GM19239 (cell line): ENCODE measurements around the gene PTPRG.

ENCODE experiments used
- DNase-seq: peaks from one replicate; pipeline ENCODE4 v3.0.0; 2011; ENCODE audit warnings: low spot score; ENCODE audit not compliant: insufficient read length
- FAIRE-seq: peaks from 2 replicates; lab custom pipeline; 2011; peaks lifted over from hg19 to GRCh38; lab: Jason Lieb, UNC

The PTPRG gene

DNA sequence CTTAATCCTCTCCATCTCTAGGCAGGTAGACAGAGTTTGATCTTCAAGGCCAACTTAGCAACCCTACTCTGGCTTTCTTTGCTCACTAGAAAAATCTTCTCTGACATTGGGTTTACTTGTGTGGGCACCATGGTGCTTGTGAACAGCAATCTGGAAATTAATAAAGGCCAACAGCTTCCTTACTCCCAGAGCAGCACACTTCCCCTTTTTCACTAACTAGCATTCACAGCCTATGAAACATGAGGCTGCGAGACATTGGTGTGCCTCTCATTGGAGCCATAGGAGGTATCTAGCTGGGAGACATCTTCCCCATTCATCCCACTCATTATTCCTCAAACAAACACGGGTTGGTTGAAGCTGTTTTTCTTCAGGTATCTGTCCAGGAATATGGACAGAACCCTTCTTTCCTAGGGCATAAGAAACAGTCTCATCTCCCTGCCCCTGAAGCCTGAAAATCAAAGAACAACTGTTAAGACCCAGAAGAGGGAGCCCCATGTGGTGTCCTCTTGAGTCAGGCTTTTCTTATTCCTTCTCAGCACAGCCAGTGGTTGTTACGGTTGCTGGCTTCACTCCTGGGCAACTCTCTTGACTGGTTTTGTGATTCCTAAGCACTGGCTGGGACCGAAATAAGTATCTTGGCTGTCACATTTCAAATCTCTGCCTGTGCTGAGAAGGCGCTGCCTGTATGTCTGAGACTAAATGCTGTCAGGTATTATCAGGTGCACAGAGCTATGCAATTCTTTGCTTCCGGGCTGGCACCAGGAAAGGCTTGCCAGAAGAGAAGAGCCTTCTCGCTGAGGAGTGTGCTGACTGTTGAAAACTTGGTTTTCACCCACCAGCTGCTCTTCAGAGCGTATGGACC lies 617.6 kb downstream of the PTPRG start:
- DNase-seq = no peak
- no peak for FAIRE-seq

DNA sequence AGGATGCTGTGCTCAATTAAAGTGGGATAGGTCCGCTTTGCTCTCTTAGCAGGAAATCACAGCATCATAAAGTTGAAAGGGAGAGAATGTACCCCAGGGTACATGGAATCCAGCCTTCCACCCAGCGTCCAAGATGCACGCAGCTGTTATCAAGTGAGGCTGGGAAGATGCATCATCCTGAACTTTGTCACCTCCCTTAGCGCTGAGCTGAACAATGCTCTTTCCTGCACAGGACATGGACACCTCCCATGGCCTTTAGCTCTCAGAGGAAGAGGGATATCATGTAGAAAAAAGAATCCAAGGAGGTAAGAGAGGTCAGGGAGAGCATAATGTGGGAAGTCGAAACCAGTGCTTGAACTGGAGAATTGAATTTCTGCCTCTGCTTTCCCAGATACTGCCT lies 619.1 kb downstream of the PTPRG start:
- FAIRE-seq = no peak
- DNase-seq = no peak

DNA sequence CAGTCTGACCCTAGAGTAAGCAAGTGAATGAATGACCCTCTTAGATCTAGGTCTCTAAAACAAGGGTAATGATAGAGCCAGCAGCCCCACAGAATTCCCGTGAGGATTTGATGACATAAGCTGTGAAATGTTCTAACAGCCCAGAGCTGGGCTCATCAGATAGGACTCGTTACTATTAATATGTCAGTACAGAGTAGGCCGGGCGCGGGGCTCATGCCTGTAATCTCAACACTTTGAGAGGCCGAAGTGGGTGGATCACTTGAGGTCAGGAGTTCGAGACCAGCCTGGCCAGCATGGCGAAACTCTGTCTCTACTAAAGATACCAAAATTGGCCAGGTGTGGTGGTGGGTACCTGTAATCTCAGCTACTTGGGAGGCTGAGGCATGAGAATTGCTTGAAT lies 621.7 kb downstream of the PTPRG start:
- DNase-seq (no peak), FAIRE-seq (no peak)

DNA sequence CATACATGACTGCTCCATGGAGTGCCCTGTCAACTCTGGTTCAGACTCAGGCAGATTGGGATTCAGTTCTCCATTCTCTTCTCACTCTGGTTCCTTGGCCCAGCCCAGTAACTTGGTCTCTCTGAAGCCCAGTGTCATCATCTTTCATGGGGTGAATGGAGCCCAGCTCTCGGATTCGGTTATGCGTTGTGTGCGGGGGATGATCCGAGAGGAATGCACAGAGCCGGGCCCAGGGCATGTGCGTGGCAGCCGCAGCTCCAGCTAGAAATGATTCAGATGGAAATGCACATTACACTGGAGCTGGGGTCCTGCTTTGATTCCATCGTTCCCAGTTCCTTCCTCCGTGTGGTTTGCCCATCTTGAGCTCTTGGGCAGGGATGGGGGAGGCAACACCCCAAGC lies 622.6 kb downstream of the PTPRG start:
- DNase-seq (no peak), FAIRE-seq (no peak)

DNA sequence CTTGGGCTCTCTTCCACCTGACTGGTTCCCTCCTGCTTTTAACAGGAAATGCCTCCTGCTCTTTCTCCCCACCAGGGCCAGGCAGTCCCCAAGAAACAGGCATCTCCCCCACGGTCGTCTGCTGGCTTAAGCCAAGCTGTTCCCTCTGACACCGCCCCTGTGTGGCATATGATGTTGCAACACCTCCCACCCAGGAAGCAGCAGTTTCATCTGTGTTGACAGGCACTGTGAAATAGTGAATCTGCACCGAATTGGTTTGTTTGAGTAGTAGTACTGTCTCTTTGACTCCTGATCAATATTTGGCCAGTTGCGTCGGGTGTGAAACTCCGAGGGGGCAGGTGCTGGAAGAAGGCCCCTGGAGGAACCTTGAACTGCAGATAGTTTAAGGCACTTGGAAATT lies 623.2 kb downstream of the PTPRG start:
- no peak for FAIRE-seq
- no peak for DNase-seq

DNA sequence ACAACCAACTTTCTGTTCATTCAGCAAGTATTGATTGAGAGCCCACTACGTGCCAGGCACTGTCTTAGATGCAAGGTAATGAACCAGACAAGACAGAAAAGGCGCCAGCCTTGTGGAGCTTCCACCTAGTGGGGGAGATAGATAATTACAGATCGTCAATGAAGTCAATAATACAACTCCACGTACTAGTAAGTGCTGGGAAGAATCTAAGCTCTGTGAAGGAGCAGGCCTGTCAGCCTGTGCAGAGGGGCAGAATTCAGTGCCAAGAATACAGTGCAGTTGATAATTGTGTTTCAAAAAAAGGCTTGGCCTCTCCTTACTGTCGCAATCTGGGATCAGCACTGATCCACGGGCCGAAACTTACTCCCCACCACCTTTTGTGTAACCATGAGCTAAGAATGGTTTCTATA lies 625.7 kb downstream of the PTPRG start:
- no peak for FAIRE-seq
- DNase-seq = no peak

DNA sequence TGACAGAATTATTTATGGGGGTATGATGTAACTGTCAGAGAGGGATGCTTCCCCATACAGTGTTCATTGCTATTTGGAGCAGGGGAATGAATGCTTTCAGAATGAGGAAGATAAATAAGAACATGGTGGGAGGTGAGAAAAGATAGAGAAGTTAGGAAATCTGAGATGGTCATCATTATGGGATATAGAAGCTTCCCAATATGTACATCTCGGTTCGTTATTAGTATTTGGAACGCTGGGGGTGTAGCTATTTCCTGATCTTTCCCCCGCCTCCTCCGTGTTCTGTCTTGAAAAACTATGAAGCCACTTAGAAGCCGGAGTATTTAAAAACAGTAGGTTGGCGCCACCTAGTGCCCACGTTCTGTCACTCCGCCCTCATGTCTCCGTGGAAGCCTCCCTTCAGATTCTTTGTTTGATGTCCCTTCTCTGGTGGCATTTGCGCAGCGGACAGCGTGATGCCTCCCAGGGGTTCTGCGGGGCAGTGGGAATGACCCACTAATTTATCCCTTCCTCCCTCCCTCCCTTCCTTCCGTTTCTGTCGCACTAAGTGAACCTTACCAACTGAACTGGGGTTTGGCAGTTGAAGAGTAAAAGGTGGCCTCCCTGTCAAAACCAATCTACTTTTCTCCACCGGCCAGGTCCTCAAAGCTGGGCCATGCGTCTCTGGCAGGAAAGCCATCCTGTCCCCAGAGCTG lies 627.5 kb downstream of the PTPRG start:
- peak; percentile 62 for DNase-seq

DNA sequence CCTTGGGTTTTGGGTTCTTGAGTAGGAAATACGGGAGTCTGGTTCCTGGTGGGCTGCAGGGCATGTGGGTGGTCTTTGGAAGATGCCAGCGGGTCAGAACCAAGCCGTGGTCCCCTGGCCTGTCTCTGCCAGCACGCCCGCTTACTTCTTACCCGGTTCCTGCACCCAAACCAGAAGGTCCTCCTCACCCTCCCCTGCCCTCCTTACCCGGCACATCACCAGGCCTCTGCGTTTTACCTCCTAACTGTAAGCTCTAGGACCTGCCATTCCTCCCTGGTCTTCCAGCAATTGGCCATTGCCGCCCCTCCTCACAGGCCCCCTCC lies 628.0 kb downstream of the PTPRG start:
- DNase-seq = no peak
- no peak for FAIRE-seq

More for the DNA sequence above, 627.5 kb downstream of the PTPRG start:
- peak; percentile 92 for FAIRE-seq

DNA sequence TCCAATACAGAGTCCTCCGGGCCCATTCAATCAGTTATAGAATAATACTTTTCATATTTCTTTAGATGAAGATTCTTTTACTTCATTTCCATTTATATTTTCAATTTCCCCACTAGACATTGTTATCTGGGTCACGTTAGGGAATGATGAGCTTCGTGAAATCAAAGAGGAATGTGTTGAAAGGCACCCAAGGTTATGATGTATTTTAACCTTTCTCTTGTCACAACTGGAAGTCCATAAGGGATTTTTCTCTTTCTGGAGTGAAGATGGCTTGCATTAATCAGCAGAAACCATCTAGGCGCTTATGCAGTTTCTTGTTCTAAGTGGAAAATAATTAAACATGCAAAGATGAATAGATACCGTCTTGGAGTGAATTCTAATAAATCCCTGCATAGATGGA lies 631.5 kb downstream of the PTPRG start:
- no peak for FAIRE-seq
- DNase-seq = no peak

DNA sequence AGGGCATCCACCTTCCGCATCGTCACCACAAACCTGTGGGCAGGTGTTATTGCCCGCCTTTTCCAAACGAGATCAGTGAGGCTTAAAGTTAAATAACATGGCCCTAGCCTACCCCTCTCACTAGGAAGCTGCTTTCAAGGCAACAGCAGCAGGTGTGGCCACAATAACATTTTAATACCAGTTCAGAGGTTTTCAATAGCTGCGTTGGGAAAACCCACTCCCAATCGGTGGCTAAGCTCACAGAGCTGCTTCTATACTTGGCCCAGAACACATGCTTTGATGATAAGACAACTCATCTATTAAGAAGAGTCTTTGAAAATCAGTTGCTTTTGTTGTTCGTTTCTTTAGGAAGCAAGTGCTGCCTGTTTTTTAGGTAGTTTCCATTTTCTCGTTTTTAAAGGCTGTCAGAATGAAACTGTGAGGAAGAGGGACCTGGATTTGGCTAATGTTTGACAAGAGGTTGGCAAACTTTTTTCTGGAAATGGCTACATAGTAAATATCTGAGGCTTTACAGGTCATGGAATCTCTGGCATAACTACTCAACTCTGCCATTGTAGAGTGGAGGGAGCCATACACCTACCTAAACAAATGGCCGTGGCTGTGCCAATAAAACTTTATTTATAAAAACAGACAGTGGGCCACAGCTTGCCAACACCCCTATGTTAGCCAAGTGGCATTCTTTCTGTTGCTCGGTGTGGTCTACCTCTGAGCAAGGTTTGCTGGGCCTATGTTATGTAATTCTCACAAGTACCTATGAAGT lies 632.4 kb downstream of the PTPRG start:
- DNase-seq (no peak), FAIRE-seq (no peak)

DNA sequence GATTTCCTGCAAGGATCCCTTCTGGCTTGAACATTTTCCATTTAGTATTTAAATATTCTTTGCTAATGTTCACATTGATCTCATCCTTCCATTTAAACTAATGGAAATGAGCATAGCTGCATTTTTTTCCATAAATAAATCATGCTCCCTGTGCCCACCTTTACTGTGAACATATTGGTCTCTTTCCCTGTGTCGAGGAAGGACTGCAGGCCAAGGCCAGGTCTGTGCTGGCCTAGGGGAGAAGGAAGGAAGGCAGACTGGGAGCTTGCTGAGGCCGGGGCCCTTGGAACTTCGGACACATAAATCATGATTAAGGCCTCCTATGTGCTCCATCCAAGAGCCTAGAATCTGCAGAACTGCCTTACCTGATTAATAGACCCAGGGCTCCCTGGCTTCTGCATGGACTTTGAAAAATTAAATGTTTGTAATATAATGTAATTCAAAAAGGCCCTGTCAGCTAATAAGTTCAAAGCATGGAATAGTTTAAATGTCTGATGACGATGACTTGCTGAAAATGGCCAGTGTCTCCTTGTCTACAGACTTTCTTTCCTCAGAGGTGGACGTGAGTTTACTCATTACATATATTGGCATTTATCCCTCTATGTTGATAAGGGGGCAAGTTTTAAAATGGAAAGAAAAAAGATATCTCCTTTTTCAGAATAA lies 636.1 kb downstream of the PTPRG start:
- no peak for DNase-seq
- no peak for FAIRE-seq

DNA sequence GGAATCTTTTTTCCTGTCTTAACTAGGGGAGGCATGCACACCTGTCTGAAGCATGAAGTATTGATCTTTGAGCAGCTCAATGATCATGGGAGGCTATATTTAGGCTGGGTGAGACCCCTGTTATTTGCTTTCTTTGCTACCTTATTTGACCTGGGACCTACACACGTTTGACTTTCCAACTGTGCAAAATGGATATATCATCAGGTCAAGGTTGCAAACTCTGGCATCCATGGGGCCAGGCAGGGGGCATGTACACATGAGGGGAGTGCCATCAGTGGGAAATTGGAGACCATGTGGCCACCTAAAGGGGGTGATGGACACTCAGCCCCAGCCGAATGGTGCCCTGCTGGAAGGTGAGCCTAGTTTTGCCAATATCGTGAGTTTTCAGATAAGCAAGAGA lies 637.8 kb downstream of the PTPRG start:
- DNase-seq = no peak
- FAIRE-seq = no peak

DNA sequence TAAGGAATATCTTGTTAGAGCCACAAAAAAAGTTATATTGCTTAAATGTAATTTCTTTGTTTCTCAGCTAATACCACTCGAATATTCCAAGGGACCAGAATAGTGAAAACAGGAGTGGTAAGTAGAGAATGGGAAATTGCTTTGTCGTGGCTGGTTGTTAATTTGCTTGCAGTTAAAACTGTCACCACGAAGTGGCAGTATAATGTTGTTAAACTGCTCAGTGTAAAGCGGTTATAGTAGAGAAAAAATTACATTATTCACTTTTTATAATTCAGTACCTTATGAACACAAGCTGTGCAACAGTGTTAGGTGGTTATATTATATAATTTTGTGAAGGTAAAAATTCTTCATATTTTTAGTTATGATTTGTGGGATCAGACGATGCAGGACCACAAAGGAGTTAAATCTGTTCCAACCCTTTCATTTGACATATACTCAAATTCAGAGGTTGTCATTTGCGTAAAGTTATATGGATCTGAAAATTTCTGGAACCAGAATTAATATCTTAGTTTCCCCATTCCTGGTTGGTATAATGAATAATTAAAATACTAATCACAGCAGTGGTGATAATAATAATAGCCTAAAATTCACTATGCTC lies 640.2 kb downstream of the PTPRG start:
- peak; percentile 16 for DNase-seq
- no peak for FAIRE-seq

DNA sequence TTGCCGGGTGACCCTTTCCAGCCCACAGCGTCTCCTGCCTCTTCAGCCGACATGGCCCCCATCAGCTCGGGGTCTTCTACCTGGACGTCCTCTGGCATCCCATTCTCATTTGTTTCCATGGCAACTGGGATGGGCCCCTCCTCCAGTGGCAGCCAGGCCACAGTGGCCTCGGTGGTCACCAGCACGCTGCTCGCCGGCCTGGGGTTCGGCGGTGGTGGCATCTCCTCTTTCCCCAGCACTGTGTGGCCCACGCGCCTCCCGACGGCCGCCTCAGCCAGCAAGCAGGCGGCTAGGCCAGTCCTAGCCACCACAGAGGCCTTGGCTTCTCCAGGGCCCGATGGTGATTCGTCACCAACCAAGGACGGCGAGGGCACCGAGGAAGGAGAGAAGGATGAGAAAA lies 641.8 kb downstream of the PTPRG start:
- DNase-seq = no peak
- FAIRE-seq = no peak

DNA sequence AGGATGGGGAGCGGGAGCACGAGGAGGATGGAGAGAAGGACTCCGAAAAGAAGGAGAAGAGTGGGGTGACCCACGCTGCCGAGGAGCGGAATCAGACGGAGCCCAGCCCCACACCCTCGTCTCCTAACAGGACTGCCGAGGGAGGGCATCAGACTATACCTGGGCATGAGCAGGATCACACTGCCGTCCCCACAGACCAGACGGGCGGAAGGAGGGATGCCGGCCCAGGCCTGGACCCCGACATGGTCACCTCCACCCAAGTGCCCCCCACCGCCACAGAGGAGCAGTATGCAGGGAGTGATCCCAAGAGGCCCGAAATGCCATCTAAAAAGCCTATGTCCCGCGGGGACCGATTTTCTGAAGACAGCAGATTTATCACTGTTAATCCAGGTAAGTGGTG lies 642.2 kb downstream of the PTPRG start:
- DNase-seq = no peak
- FAIRE-seq = no peak

DNA sequence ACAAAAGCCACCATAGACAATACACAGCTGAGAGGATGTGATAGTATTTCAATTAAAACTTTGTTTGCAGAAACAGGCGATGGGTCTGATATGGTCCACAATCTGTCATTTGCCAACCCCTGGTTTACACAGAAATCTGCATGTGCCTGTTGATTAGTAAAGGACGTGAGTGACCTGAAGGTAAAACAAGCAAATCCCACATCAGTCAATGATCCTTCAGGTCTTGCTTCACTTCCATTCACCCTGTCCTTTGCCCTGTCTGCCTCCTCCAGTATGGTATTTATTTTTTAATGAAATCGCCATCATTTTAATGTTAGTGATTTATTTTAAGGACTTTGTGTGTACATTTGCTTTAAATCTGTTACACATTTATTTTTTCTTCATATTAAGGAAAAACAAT lies 645.8 kb downstream of the PTPRG start:
- DNase-seq (no peak), FAIRE-seq (no peak)

DNA sequence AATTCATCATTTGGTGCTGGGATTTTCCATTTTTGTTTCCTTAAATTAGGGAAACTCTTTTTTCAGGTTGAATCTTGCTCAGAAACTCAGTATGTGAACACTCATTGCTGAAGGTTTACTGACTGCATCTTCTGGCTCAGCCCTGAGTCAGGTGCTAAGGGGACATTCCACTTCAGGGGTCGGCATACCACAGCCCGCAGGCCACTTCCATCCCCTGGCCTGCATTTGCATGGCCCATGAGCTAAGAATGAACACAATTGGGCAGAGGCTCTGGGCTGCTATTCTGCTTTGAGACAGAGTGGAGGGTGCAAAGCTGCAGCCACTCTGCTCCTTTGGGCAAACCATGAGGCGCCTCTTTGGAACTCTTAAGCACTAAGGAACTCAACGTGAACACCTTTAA lies 647.0 kb downstream of the PTPRG start:
- FAIRE-seq (no peak), DNase-seq (no peak)

DNA sequence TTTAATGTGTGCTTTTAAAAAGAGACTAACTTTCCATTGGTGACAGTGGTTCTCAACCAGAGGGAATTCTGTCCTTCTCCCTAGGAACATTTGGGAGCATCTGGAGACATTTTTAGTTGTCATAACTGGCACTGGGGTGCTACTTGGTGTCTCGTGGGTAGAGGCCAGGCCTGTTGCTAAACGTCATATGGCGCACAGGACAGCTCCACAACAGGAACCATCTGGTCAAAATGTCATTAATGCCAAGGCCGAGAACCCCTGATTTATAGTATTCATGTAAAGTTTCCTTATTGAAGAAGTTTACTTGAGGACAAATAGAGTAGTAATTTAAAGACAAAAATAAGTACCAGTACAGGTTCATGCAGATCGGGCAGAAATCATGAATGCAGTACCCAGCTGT lies 647.7 kb downstream of the PTPRG start:
- DNase-seq = no peak
- FAIRE-seq = no peak

DNA sequence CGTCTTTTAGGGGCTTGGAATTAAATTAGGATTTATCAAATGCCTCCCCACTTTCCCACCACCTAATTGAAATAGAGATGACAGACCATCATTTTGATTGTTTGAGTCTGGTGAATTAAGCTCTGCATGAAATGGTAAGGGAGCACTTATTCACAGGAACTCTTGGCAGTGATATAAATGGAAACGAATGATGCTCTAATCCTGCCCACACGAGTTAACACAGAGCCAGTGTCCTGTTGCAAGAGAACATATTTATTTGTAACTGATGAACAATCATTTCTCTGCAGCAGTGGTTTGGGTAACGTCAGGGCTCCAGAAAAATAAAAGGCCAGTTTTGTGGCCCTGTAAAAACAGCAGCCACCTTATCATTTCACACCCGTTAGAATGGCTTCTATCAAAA lies 648.6 kb downstream of the PTPRG start:
- DNase-seq (no peak), FAIRE-seq (no peak)

DNA sequence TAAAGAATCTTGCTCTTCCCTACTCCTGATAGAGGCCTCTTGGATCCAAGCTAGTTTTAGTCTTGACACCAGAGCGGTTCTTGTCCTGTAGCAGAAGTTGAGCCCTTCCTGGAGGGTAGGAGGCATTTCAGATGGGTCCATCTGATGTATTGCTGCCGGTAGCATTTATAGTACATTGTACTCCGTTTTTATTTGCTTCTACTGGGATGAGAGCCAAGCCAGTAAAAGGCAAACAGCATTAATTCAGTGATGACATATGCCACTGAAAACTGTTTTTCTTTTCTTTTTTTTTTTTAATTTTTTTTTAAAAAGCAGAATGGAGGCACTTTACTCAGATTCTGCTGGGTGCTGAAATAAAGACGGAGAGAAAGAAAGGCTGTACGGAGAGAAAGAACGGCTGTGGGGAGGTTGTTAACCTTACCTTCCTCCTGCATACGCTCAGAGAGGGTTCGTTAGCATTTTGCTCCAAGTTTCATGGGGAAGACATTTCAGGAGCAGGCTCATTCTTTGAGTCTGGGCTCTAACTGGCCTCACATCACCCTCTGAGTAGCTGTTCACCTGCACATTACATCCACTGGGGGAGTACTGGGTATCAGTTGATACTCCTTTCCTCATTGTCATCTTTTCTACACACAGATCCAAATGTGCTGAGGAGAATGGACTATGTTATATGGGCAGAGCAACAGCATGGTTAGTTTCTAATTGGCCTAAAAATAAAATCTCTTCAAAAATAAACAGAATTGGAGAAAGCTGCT lies 650.5 kb downstream of the PTPRG start:
- DNase-seq (no peak), FAIRE-seq (no peak)
